ENCODE measurements around the gene MSRB1. TPM values are rescaled to one million over a fixed set of nuclear protein-coding genes. Genes with fewer than 3 reads are reported as not detected.

Gene MSRB1
- total RNA-seq, 2 experiments from 2014 or later: 2.3 to 2.4 TPM

DNA sequence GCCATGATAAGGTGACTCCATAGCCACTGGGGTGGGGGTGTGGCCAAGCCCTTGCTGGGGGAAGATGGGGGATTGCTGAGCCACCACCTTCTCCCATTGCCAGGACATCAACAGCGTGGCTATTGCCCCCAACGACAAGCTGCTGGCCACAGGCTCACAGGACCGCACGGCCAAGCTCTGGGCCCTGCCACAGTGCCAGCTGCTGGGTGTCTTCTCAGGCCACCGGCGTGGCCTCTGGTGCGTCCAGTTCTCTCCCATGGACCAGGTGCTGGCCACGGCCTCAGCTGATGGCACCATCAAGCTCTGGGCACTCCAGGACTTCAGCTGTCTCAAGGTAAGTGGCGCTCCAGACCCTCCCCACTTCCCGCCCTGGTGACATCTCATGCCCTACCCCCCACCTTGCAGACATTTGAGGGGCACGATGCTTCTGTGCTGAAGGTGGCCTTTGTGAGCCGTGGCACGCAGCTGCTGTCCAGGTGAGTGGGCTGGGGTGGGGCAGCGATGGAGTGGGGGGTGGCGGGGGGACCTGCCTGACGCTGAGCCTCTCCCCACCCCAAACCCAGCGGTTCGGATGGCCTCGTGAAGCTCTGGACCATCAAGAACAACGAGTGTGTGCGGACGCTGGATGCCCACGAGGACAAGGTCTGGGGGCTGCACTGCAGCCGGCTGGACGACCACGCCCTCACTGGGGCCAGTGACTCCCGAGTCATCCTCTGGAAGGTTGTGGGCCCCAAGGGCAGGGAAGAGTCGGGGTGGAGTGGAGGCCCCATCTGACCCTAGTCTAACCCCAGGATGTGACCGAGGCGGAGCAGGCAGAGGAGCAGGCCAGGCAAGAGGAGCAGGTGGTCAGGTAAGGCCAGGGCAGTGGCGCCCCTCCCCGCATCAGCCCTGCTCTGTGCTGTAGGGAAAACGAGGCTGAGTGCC lies 34.2 kb upstream of the MSRB1 start:
- Mint-ChIP-seq H3K27ac (no peak overlapping the region), H3K9me3 (no peaks in the 10 kb centered on the region), H3K36me3 (ENCODE audit: low read depth) (peaks cover 28% of the 10 kb centered on the region), H3K4me1 (ENCODE audit: low read depth) (peaks cover 6% of the 10 kb centered on the region), H3K4me3 (no peak overlapping the region), H3K27me3 (peaks cover 17% of the 10 kb centered on the region)
- intact Hi-C loops (cut with DNase I, micrococcal nuclease): no loop called here
- H3K4me1 ChIP-seq (ENCODE audit: insufficient read depth, low read length): peaks cover 40% of the 10 kb centered on the region
- no peak for ATAC-seq (ENCODE audit: poor library complexity)
- TF ChIP-seq, protein P1, sequence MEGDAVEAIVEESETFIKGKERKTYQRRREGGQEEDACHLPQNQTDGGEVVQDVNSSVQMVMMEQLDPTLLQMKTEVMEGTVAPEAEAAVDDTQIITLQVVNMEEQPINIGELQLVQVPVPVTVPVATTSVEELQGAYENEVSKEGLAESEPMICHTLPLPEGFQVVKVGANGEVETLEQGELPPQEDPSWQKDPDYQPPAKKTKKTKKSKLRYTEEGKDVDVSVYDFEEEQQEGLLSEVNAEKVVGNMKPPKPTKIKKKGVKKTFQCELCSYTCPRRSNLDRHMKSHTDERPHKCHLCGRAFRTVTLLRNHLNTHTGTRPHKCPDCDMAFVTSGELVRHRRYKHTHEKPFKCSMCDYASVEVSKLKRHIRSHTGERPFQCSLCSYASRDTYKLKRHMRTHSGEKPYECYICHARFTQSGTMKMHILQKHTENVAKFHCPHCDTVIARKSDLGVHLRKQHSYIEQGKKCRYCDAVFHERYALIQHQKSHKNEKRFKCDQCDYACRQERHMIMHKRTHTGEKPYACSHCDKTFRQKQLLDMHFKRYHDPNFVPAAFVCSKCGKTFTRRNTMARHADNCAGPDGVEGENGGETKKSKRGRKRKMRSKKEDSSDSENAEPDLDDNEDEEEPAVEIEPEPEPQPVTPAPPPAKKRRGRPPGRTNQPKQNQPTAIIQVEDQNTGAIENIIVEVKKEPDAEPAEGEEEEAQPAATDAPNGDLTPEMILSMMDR (IDR thresholded peaks at IDR 0.05): no peak
- peaks cover 46% of the 10 kb centered on the region for H3K36me3 ChIP-seq (ENCODE audit: insufficient read depth, low read length)
- POLR2A ChIA-PET: interaction anchor here (1.3 kb wide), 1 partner anchor 12 kb away, joined by 5 read pairs; the partner anchor contains the start of gene RPS2
- CTCF ChIA-PET: no interaction called here
- no peak overlapping the region for H3K27ac ChIP-seq (ENCODE audit: low read depth in 1 of 2, low read length in 2 of 2)
- no peak overlapping the region for H3K4me3 ChIP-seq (ENCODE audit: low read length)
- H3K9me3 ChIP-seq (ENCODE audit: control insufficient read depth in 1 of 2, insufficient read depth in 1 of 2, low read length in 2 of 2): peaks cover 0 to 24% of the 10 kb centered on the region in 2 experiments
- no peak for DNase-seq
- peaks cover 31 to 37% of the 10 kb centered on the region in 2 experiments for H3K27me3 ChIP-seq (ENCODE audit: control insufficient read depth in 1 of 2, insufficient read depth in 2 of 2, low read length in 2 of 2)

DNA sequence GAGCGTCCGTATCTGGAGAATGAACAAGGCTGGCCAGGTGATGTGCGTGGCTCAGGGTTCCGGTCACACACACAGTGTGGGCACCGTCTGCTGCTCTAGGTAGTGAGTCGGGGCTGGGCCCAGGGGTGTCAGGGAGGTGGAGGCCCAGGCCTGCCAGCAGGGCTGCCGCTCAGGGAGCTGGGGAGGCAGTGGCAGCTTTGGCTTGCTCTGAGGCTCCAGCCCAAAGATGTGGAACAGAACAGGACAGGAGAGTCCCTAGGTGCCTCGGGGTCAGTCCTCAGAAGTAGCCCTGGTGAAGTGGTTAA lies 33.2 kb upstream of the MSRB1 start:
- ATAC-seq (ENCODE audit: poor library complexity) (no peak), DNase-seq (no peak)
- H3K27ac Mint-ChIP-seq: no peak overlapping the region
- H3K4me1 ChIP-seq (ENCODE audit: insufficient read depth, low read length): peaks cover 44% of the 10 kb centered on the region
- H3K4me1 Mint-ChIP-seq (ENCODE audit: low read depth): peaks cover 15% of the 10 kb centered on the region
- peaks cover 21 to 26% of the 10 kb centered on the region in 2 experiments for H3K27me3 ChIP-seq (ENCODE audit: control insufficient read depth in 1 of 2, insufficient read depth in 2 of 2, low read length in 2 of 2)
- intact Hi-C loops (cut with DNase I, micrococcal nuclease): no loop called here
- no peak overlapping the region for H3K4me3 ChIP-seq (ENCODE audit: low read length)
- H3K9me3 ChIP-seq (ENCODE audit: control insufficient read depth in 1 of 2, insufficient read depth in 1 of 2, low read length in 2 of 2): peaks cover 0 to 22% of the 10 kb centered on the region in 2 experiments
- peaks cover 36% of the 10 kb centered on the region for H3K36me3 Mint-ChIP-seq (ENCODE audit: low read depth)
- TF ChIP-seq, protein P1 (IDR thresholded peaks at IDR 0.05): no peak
- no peaks in the 10 kb centered on the region for H3K9me3 Mint-ChIP-seq
- CTCF ChIA-PET: no interaction called here
- H3K27me3 Mint-ChIP-seq: peaks cover 11% of the 10 kb centered on the region
- POLR2A ChIA-PET: interaction anchor here (1.3 kb wide), 1 partner anchor 11 kb away, joined by 6 read pairs; the partner anchor contains the start of gene RPS2
- H3K36me3 ChIP-seq (ENCODE audit: insufficient read depth, low read length): peaks cover 46% of the 10 kb centered on the region
- H3K4me3 Mint-ChIP-seq: no peak overlapping the region
- H3K27ac ChIP-seq (ENCODE audit: low read depth in 1 of 2, low read length in 2 of 2): no peak overlapping the region

DNA sequence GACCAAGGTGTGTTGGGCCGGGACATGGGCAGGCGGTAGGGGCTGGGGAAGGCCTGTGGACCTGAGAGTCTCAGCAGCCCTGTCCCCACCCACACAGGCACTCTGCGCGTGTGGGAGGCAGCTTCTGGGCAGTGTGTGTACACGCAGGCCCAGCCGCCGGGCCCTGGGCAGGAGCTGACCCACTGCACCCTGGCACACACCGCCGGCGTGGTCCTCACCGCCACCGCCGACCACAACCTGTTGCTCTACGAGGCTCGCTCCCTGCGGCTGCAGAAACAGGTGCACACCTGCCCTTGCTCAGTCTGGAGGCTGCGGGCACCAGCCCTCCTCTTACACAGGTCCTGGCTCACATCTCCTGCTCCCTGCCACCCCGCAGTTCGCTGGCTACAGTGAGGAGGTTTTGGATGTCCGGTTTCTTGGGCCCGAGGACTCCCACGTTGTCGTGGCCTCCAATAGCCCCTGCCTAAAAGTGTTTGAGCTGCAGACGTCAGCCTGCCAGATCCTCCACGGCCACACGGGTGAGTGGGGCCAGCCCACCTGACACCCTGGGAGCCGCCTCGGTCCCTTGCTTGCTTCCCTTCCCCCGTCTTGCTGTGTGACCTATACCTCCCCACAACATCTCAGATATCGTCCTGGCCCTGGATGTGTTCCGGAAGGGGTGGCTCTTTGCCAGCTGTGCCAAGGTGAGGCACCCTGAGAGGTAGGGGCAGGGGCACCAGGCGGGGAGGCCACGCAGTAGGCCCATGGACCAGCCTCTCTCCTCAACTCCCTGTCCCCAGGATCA lies 32.6 kb upstream of the MSRB1 start:
- Histone ChIP-seq H3K4me1 (ENCODE audit: insufficient read depth, low read length) (peaks cover 50% of the 10 kb centered on the region), H3K27me3 (ENCODE audit: control insufficient read depth in 1 of 2, insufficient read depth in 2 of 2, low read length in 2 of 2) (peaks cover 16 to 21% of the 10 kb centered on the region in 2 experiments), H3K27ac (ENCODE audit: low read depth in 1 of 2, low read length in 2 of 2) (no peak overlapping the region), H3K4me3 (ENCODE audit: low read length) (no peak overlapping the region), H3K36me3 (ENCODE audit: insufficient read depth, low read length) (peaks cover 46% of the 10 kb centered on the region), H3K9me3 (ENCODE audit: control insufficient read depth in 1 of 2, insufficient read depth in 1 of 2, low read length in 2 of 2) (peaks cover 0 to 18% of the 10 kb centered on the region in 2 experiments)
- ATAC-seq (ENCODE audit: poor library complexity) (no peak), DNase-seq (no peak)
- intact Hi-C loops (cut with DNase I, micrococcal nuclease): no loop called here
- H3K9me3 Mint-ChIP-seq: no peaks in the 10 kb centered on the region
- H3K4me1 Mint-ChIP-seq (ENCODE audit: low read depth): peaks cover 20% of the 10 kb centered on the region
- H3K36me3 Mint-ChIP-seq (ENCODE audit: low read depth): peaks cover 36% of the 10 kb centered on the region
- TF ChIP-seq, protein P1 (IDR thresholded peaks at IDR 0.05): no peak
- H3K4me3 Mint-ChIP-seq: peak overlapping the region; percentile 42
- ChIA-PET POLR2A (interaction anchor here (1.3 kb wide), 1 partner anchor 11 kb away, joined by 6 read pairs; the partner anchor contains the start of gene RPS2), CTCF (no interaction called here)
- peaks cover 6% of the 10 kb centered on the region for H3K27me3 Mint-ChIP-seq
- H3K27ac Mint-ChIP-seq: no peak overlapping the region
